Osteoblast (primary cell): ENCODE results near the gene ARMH2. TPM values are rescaled to one million over a fixed set of nuclear protein-coding genes. Genes with fewer than 3 reads are reported as not detected.

Source experiments
- DNase-seq: peaks from one replicate; pipeline ENCODE4 v3.0.0; 2011; ENCODE audit warnings: low spot score, mixed read lengths; ENCODE audit not compliant: insufficient read length; ENCODE audit errors: missing footprints
- H2AFZ ChIP-seq: 2 replicates; pipeline ENCODE4 v1.6.0; 2011; ENCODE audit warnings: mild to moderate bottlenecking, low read length
- H3K27ac ChIP-seq: 2 replicates; pipeline ENCODE4 v1.5.1; 2011; ENCODE audit warnings: mild to moderate bottlenecking, low read depth, low read length, moderate library complexity
- H3K27me3 ChIP-seq: 2 replicates; pipeline ENCODE4 v1.6.0; 2012; ENCODE audit warnings: mild to moderate bottlenecking, control low read depth, inconsistent platforms, low read length, moderate library complexity; ENCODE audit not compliant: insufficient read depth
- H3K36me3 ChIP-seq: 2 replicates; pipeline ENCODE4 v1.5.1; 2011; ENCODE audit warnings: mild to moderate bottlenecking, low read length, control low read depth, moderate library complexity; ENCODE audit not compliant: insufficient read depth
- H3K4me1 ChIP-seq: 2 replicates; pipeline ENCODE4 v1.5.1; 2011; ENCODE audit warnings: mild to moderate bottlenecking, low read length, control low read depth, moderate library complexity; ENCODE audit not compliant: insufficient read depth
- H3K4me2 ChIP-seq: 2 replicates; pipeline ENCODE4 v1.6.0; 2011; ENCODE audit warnings: mild to moderate bottlenecking, low read length; ENCODE audit not compliant: insufficient read depth
- H3K4me3 ChIP-seq: fragments of 200-600 bp; sonication (generic); 3 replicates; pipeline ENCODE4 v1.5.1; 2012; ENCODE audit warnings: mild to moderate bottlenecking, low read length, inconsistent platforms; ENCODE audit not compliant: insufficient read depth
- H3K79me2 ChIP-seq: 2 replicates; pipeline ENCODE4 v1.6.0; 2012; ENCODE audit warnings: mild to moderate bottlenecking, low read length, control low read depth, inconsistent platforms; ENCODE audit not compliant: insufficient read depth
- H3K9me3 ChIP-seq: 2 replicates; pipeline ENCODE4 v1.5.1; 2011; ENCODE audit warnings: low read depth, low read length, control low read depth
- H4K20me1 ChIP-seq: 2 replicates; pipeline ENCODE4 v1.6.0; 2012; ENCODE audit warnings: mild to moderate bottlenecking, low read length, control low read depth; ENCODE audit not compliant: insufficient read depth
- CTCF ChIP-seq: IDR thresholded peaks from 2 replicates; pipeline ENCODE4 v1.5.1; 2011; ENCODE audit warnings: mild to moderate bottlenecking, low read depth, low read length, moderate library complexity; ENCODE audit errors: extremely low read depth
- total RNA-seq: library from RNA; depleted of rRNA; stranded (reverse); fragments of >200 nt; gene quantifications from 2 replicates; pipeline ENCODE4 v1.2.3, GENCODE V29; 2012

The ARMH2 gene
- total RNA-seq, 1 donor: not detected

GRCh38 chr6:24778878-24779277, 19.8 kb downstream of the ARMH2 start:
- no peaks in the 10 kb centered on the region for H4K20me1 ChIP-seq

DNA sequence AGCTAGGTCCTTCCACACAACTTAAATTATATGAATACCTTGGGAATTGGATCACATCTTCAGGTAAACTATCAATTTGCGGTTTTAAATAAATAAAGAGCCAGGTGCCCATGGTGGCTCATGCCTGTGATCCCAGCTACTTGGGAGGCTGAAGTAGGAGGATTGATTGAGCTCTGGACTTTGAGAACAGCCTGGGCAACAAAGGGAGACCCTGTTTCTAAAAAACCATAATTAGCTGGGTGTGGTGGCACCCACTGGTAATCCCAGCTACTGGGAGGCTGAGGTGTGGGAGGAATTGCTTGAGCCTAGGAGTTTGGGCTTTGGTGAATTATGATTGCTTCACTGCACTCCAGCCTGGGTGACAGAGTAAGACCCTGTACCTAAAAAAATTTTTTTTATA, 20.6 kb downstream of the ARMH2 start:
- no peaks in the 10 kb centered on the region for H3K27me3 ChIP-seq
- no peak overlapping the region for H3K4me2 ChIP-seq
- no peak for DNase-seq
- no peak overlapping the region for H2AFZ ChIP-seq
- no peak for TF ChIP-seq CTCF
- H3K9me3 ChIP-seq: no peaks in the 10 kb centered on the region
- H3K79me2 ChIP-seq: peaks cover 54% of the 10 kb centered on the region
- no peak overlapping the region for H3K4me3 ChIP-seq
- H3K36me3 ChIP-seq: peaks cover 4% of the 10 kb centered on the region
- H4K20me1 ChIP-seq: no peaks in the 10 kb centered on the region
- peak overlapping the region; percentile 91 for H3K27ac ChIP-seq
- H3K4me1 ChIP-seq: peaks cover 31% of the 10 kb centered on the region

More at GRCh38 chr6:24778878-24779277, 19.8 kb downstream of the ARMH2 start:
- peaks cover 54% of the 10 kb centered on the region for H3K79me2 ChIP-seq
- no peaks in the 10 kb centered on the region for H3K9me3 ChIP-seq
- H3K27ac ChIP-seq: peak overlapping the region; percentile 61
- H3K27me3 ChIP-seq: no peaks in the 10 kb centered on the region
- peaks cover 4% of the 10 kb centered on the region for H3K36me3 ChIP-seq
- no peak overlapping the region for H2AFZ ChIP-seq
- no peak overlapping the region for H3K4me3 ChIP-seq
- no peak for TF ChIP-seq CTCF
- no peak for DNase-seq
- H3K4me1 ChIP-seq: peaks cover 31% of the 10 kb centered on the region
- H3K4me2 ChIP-seq: no peak overlapping the region

- no peaks in the 10 kb centered on the region for H3K36me3 ChIP-seq
- no peak for TF ChIP-seq CTCF
- peaks cover 52% of the 10 kb centered on the region for H3K79me2 ChIP-seq
- peaks cover 31% of the 10 kb centered on the region for H3K4me1 ChIP-seq
- no peaks in the 10 kb centered on the region for H3K27me3 ChIP-seq
- DNase-seq: peak; percentile 75
- H2AFZ ChIP-seq: peak overlapping the region; percentile 49
- H3K4me2 ChIP-seq: peak overlapping the region; percentile 95
- no peaks in the 10 kb centered on the region for H3K9me3 ChIP-seq
- H3K4me3 ChIP-seq: no peak overlapping the region
- H3K27ac ChIP-seq: peak overlapping the region; percentile 91
- no peaks in the 10 kb centered on the region for H4K20me1 ChIP-seq
These were observed 21.5 kb downstream of the ARMH2 start for GRCh38 chr6:24777227-24777626.

GRCh38 chr6:24775520-24776058, 23.1 kb downstream of the ARMH2 start:
- Histone ChIP-seq H3K4me1 (peaks cover 30% of the 10 kb centered on the region), H3K9me3 (no peaks in the 10 kb centered on the region), H3K79me2 (peaks cover 48% of the 10 kb centered on the region), H4K20me1 (no peaks in the 10 kb centered on the region), H3K4me2 (peak overlapping the region; percentile 95), H2AFZ (peak overlapping the region; percentile 89), H3K4me3 (peak overlapping the region; percentile 98), H3K36me3 (no peaks in the 10 kb centered on the region), H3K27me3 (no peaks in the 10 kb centered on the region), H3K27ac (peak overlapping the region; percentile 91)
- DNase-seq: no peak
- TF ChIP-seq CTCF: no peak
